GM19324 (cell line): ENCODE results near the gene GON7.
A peak's percentile ranks its signal among the peaks of the same experiment; 100 is the strongest.
"Not testable (repeated sequence)": the region's sequence is repeated elsewhere in the genome, so short reads cannot be mapped to it uniquely, and the experiment has no call there.

Experiments
- ATAC-seq: cut with Tn5 transposase; IDR thresholded peaks from one replicate; pipeline ENCODE4 v1.9.1; 2021; ENCODE audit warnings: mild to moderate bottlenecking, moderate library complexity; ENCODE audit not compliant: unreplicated experiment, low FRiP score

GON7 gene, protein sequence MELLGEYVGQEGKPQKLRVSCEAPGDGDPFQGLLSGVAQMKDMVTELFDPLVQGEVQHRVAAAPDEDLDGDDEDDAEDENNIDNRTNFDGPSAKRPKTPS

DNA sequence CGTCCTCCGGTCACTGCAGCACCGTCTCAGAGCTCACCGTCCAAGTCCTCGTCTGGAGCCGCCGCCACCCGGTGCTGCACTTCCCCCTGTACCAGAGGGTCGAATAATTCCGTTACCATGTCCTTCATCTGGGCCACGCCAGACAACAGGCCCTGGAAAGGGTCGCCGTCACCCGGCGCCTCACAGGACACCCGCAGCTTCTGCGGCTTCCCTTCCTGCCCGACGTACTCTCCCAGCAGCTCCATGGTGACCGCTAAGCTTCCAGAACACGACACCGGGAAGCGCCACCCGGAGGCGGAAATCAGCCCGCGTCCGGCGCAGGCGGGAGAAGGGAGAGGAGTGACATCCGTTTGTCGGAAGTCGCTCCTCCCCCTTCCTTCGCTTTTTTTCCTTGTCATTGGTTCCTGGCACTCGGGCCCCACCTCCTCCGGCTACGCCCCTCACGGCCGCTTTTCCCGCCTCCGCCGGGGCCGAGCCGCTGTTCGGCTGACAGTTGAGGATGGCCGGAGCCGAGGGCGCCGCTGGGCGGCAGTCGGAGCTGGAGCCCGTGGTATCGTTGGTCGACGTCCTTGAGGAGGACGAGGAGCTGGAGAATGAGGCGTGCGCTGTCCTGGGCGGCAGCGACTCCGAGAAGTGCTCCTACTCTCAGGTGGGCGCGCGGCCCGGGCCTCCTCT, at the start of gene GON7, which contains the start of gene UBR7:
GON7 (minus strand) TSS at position 273 of the 675 bp plus-strand sequence; CDS start at position 245, 28 bp downstream.
UBR7 (plus strand) TSS at position 464 of the 675 bp plus-strand sequence; CDS start at position 500, 36 bp downstream.
- peak; percentile 91 for ATAC-seq

DNA sequence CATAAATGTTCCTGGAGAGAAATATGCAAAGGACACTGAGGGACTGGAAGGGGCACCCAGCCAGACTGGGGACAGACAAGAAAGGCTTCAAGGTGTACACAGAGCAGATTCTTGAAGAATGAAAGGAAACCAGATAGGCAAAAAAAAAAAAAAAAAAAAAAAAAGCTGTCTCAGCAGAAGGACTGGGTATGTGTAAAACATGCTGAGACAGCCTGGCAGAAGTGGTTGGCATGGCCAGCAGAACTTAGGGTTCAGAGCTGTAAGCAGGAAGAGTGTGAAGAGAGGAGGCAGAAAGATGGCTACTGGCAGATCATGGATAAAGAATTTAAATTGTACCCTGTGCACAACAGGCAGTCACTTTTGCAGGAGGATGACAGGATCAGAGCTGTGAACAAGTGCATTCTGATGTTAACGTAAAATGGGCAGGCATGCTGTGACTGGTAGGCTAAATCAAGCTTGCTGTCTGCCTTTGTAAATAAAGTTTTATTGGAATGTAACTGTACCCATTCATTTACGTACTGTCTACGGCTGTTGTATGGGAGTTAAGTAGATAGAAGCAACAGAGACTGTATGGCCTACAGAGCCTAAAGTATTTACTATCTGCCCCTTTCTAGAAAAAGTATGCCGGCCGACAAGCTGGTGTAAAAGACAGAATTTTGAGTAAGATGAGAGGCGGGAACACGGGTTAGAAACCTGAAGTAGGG, 42.4 kb upstream of the GON7 start:
- no peak for ATAC-seq

DNA sequence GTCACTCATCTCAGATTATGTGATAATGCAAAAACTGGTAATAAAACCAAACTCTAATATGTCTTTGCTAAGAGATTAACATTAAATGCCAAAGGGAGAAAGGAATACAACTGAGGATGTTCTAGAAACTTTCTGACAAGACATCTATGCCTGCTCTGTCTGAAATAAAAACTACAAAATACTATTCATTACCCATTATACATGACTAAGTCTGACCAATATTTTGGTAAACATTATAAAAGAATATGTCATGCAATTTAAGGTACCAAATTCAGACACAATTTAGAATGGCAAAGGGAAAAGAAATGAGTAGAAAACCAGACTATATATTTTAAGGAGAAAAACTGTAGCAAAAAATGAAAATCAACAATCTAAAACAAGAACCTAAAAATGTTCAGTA, 39.7 kb upstream of the GON7 start:
- no peak for ATAC-seq

DNA sequence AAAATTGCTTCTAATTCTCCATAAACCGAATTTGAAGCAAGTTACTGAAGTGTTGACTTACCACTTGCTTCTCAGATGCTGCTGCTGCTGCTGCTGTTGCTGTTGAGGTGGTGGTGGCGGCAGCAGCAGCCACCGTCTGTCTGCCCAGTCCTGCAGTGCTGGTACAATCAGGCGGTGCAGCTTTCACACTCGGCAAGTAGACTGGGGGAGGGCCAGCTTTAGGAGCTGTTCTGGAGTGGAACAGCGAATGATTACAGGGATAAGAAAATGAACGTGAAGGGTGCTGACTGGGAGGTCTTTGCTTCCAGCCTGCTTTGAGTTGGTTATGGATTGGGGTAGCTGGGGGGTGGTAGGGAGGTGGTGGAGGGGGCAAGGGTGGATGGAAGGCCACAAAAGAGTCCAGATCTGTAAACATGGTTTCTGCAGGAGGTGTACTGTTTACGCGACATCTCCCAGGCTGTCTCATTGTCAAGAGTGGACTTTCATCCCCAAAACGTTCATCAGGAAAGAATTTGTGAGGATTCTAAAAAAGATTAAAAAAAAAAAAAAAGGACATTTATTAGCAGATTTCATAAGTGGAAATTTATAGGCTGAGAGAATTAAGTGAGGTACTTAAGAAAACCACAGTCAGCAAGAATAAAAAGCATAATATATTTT, 39.0 kb upstream of the GON7 start:
- ATAC-seq = no peak

DNA sequence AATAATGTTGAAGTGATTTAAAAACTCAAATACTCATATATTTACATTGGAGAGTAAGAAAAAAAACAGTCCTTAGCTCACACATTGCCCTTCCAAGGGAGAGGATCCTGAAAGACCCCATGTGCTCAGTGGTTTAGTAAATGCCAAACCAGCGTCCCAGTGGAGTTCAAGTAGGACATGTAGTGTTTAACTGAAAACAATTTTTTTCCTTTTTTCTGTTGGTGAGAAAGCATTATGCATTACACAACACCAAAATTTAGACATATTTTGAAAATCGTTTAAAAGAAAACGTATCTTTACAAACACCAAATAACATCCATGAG, 33.8 kb upstream of the GON7 start:
- no peak for ATAC-seq

DNA sequence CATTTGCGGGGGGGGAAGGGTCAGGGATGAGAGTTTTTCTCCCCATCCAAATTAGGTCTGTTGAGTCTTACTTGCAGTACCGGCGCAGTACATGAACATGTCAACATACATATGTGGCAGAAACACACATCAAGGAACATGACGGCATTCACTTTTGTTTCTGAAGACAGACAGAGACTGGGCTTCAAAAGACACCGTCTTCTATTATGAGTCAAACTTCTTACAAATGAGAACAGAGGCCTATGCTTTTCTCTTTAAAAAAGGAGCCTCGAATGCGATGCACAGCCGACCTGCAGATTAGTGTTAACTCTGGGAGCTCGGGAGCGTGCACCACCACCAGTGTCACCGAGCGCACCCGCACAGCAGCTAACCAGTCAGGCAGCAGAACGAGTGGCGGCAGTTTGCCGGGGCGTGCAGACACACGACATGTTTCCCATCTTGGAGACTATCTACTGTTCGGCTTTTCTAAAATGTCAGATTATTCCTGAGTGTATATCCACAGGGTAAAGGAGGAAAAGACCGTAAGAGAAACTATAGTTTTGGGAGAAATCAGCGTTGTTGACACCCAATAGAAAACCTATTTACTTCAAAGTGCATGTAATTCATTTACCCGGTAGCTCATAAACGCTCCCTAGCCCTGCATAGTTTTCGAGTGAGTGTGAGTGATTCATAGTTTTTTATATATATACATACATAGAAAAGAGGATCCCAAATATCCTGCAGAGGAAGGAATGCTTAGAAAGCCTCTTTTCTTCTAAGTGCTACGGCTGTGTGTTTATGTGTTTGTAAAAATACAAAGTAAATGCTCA, 33.2 kb upstream of the GON7 start:
- no peak for ATAC-seq

DNA sequence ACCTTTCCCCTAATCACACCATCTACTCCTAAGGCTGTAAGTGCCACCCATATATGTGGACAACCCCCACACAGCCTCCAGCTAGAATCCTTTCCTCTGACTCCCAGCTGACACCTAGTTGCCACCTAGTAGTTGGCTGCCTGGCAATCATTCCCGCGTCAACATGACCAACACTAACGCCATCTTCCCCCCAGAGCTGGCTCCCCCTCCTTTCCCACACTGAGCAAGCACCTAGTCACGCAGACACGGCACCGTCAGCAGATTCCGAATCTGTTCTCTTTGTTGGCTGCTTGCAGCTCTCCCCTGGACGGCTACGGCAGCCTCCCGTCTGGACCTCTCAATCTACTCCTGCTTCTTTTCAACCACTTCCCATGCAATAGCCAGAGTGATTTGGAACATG, 27.9 kb upstream of the GON7 start:
- ATAC-seq = no peak

DNA sequence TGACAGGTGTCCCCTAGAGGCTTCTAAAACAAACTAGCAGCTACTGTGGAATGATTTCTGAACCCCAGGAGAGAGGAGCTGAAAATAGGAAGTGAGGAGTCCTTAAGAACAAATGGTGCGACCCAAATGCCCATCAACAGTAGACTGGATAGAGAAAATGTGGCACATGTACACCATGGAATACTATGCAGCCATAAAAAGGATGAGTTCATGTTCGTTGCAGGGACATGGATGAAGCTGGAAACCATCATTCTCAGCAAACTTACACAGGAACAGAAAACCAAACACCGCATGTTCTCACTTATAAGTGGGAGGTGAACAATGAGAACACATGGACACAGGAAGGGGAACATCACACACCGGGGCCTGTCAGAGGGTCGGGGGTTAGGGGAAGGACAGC, 26.2 kb upstream of the GON7 start:
- not testable (repeated sequence) for ATAC-seq

DNA sequence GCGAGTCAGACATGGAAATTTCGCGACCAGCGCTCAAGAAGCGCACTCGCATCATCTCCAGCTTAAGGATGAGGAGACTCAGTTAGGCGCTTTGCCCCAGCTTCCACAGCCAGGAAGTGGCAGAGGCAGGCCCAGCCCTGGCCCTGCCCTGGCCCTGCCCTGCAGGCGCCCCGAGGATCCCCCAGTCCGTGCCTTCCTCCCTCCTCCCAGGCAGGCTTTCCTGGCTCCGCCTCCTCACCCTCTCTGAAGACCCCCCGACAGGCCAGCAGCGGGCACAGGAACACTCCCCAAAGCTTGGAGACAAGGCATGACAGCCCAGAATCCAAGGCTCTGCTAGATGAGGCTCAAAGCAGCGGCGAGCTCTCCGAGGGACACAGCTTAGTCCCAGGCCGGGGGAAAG, 25.3 kb upstream of the GON7 start:
- no peak for ATAC-seq

DNA sequence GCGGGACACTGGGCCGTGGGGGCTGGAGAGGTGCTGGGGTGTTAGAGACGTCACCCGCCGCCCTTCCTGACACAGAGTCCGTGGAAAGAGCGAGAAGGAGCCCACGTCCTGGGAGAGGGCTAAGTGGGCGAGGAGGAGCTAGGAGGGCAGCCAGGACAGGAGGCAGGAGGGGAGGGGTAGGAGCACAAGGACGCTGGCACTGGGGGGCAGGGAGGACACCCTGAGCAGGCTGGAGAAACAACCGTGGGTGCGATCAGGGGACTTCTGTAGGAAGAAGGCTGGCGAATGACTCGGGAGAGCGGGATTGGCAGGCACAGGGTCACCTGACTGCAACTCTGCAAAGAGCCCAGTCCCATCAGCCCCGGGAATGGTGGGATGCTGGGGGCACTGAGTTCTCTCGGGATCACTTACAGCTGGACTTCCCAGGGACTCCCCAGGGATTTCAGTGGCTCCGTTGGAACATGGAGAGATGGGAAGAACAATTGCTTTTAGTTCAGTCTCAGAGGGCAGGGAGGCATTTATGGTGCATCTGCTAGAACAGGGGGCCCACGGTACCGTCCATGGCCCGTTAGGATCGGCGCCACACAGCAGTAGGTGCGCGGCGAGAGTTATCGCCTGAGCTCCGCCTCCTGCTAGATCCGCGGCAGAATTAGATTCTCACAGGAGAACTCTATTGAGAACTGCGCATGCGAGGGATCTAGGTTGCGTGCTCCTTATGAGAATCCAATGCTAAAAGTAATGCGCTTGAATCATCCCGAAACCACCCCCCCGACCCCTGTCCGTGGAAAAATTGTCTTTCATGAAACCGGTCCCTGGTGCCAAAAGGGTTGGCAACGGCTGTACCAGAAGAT, 24.5 kb upstream of the GON7 start:
- ATAC-seq = no peak

DNA sequence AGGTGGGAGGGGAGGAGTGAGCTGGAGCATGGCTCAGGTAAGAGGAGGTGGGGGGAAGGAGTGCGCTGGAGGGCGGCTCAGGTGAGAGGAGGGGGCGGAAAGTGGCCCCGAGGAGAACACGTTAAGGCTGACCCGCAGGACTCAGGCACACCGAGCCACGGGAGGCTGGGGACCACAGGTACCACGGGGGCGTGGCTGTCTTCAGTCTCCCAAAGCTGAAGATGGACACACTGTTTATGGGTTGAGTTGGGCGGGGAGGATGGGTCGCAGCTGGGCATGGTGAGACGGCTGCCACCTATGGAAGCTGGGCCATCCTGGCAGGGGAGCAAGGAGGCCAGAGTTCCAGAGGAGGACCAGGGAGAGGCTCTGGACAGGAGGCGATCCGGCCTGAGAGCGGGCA, 23.7 kb upstream of the GON7 start:
- no peak for ATAC-seq

DNA sequence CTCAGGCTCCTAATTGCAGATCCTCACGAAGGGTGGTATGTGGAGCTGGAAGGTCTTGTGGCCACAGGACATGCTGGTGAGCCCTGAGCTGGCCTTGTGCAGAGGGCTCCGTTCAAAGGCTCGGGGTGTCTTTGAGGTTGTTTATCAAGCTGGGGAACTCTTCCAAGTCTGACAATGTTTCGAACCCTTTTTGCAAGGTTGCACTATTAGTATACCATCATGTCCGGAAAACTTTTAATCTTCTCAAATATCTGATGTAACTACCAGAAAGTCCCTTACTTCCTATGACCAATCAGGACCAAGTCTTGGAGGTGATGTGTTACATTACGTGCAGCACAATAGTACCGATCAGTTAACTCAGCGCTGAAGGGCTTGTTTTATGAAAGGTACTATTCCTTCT, 21.7 kb upstream of the GON7 start:
- ATAC-seq = no peak

DNA sequence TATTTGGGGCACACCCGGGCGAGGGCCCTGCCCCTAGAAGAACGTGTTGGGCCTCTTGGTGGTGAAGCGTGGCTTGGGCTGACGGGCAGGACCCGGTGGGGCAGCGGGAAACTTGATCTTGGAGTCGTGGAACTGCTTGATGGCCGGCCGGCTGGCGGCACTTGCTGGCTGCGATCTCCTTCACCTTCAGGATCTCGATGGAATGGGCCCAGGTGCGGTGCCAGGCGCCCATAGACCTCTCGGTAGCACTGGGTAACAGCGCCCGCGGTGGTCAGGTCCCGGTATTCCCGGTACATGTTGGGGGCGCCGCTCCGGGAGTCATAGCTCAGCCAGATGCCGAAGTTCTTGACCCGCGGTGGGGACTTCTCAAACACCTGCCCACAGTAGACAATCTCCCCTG, 16.7 kb upstream of the GON7 start:
- no peak for ATAC-seq

DNA sequence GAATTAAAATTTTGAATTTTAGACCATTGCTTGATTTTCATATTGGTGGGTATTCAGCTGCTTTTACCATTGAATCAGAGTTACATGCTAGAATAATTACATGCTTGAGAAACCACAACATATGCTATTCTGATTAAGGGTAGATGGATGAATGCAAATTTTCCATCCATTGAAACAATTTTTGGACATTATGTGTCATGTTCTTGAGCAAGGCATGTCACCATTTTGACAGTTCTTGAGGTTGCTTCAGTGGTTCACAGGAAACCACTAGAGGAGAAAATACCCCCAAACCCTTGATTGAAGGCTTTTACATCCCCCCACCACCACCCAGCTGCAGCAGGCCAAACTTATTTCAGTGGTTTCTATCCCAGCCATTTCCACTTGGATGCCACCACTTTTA, 13.6 kb upstream of the GON7 start:
- no peak for ATAC-seq

DNA sequence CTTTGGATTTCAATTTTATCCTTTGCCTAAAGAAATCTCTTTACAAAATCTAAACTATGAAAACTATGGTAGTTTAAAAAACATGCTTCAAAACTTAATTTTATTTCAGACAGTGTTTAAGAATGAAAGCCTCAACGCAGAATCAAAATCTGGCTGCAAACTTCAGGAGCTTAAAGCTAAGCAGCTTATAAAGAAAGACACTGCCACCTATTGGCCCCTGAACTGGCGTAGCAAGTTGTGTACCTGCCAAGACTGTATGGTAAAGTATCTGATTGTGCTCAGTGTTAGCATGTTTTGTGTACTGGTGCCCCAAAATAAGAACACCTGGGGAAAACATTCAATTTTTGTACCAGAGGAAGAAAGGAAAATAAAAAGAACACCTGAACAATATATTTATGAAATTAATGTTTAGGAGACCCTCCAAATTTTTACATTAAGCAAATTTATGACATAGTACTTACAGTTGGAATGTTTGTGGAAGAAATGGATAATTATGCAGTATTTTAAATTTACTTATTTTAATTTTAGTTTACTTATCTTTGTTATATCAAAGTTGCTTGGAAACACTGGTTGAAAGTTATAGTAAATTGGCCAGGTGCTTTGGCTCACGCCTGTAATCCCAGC, 12.3 kb upstream of the GON7 start:
- ATAC-seq = no peak

DNA sequence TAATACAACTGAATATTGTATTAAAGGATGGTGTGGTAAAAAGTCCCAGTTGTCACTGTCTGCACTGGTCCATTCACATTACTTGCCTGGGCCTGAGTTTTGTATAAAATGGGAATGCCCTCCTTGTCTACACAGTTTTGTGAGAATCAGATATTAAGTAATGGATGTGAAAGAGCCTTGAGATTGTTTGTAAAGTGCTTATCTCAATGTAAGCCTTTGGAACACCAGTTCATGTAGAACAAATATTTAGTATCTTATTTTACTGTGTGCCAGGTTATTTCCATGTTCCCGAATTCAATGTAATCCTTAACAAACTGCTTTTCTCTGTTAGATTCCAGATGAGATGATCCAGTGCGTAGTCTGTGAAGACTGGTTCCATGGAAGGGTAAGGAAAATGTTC, 7.7 kb upstream of the GON7 start:
- ATAC-seq = no peak

DNA sequence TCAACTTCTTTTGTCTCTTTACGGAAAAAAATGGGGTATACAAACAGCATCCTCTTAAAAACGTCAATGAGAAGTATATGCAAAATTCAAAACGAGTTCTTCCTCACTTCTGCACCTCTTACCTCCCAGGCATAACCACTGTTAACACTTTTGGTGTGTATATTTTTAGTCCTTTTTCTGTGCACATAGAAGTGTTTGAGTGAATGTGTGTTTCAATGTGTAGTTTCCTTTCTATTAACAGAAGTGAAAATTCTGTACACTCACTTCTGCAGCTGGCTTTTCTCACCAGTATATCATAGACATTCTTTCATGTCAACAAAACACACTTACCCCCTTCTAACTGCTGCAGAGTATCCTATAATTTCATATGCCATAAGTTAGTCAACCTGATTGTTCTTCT, 5.6 kb upstream of the GON7 start:
- ATAC-seq = peak; percentile 61

DNA sequence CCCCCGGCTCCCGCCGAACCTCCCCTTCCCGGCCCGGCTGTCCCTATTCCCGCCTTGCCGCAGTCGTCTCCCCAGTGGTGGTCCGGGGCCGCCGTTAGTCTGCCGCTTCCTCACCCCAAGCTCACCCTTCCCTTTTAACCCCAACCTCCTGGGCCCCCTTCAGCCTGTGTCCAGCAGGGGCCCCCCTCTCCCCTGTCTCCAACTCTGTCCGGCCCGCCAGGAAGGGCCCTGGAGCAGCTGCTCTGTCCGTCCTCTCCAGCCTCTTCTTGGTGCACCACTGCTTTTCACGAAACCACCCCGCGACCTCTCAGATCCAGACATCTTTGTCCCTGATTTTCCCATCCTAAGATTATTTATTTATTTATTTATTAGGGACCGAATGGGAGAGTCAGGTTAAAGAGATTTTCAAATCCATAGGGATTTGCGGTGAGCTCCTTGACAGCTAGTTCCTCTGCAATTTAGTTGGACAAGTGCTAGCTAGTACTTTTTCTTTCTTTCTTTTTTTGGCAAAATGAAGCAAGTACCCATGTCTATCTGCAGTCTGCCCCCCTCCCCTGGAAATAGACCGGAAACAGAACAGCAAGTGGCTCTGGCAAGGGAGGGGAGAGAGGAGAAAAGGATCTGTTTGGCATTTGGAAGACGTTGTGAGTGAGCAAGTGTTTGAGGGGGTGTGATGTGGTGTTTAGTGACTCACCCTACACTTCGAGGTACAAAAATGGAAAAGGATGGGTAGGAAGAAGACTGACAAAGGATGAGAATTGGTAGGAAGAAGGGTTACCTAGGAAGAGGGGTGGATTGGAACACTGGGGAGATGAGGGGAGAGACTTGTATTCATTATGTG, 823 bp upstream of the GON7 start:
- ATAC-seq = peak; percentile 37
